Glutamatergic neuron (in vitro differentiated cells): Measurements from ENCODE around the gene HOXB9. TPM values are rescaled to one million over a fixed set of nuclear protein-coding genes. Genes with fewer than 3 reads are reported as not detected.
A peak's percentile ranks its signal among the peaks of the same experiment; 100 is the strongest.

Source experiments
- DNase-seq: peaks from one replicate; pipeline ENCODE4 v3.0.0; 2022
- H3K27ac Mint-ChIP-seq: one replicate; pipeline ENCODE4 v1.8.0; 2020; ENCODE audit warnings: mild to moderate bottlenecking, mixed read lengths, inconsistent platforms; ENCODE audit not compliant: unreplicated experiment
- H3K27me3 Mint-ChIP-seq: one replicate; pipeline ENCODE4 v1.8.0; 2020; ENCODE audit warnings: mild to moderate bottlenecking, moderate library complexity, mixed read lengths, inconsistent platforms; ENCODE audit not compliant: unreplicated experiment
- H3K36me3 Mint-ChIP-seq: one replicate; pipeline ENCODE4 v1.8.0; 2020; ENCODE audit warnings: mild to moderate bottlenecking, mixed read lengths, inconsistent platforms; ENCODE audit not compliant: unreplicated experiment
- H3K4me1 Mint-ChIP-seq: one replicate; pipeline ENCODE4 v1.8.0; 2020; ENCODE audit warnings: mild to moderate bottlenecking, low read depth, mixed read lengths, inconsistent platforms; ENCODE audit not compliant: unreplicated experiment
- H3K4me3 Mint-ChIP-seq: one replicate; pipeline ENCODE4 v1.8.0; 2020; ENCODE audit warnings: mild to moderate bottlenecking, mixed read lengths, inconsistent platforms; ENCODE audit not compliant: unreplicated experiment
- H3K9me3 Mint-ChIP-seq: one replicate; pipeline ENCODE4 v1.8.0; 2020; ENCODE audit warnings: mild to moderate bottlenecking, moderate library complexity, mixed read lengths, inconsistent platforms; ENCODE audit not compliant: unreplicated experiment
- CTCF ChIP-seq: fragments of 200-600 bp; sonication (generic); IDR thresholded peaks from one replicate; pipeline ENCODE4 v1.5.0; 2021; ENCODE audit not compliant: partially characterized antibody, unreplicated experiment
- total RNA-seq: library from RNA; stranded (reverse); fragmentation: NEBNext Ultra II Directional; extraction: Animal tissue kit (Norgen Biotek cat#: 25700); gene quantifications from one replicate; pipeline ENCODE4 v1.2.1, GENCODE V29; 2021; ENCODE audit not compliant: unreplicated experiment

The HOXB9 gene
- total RNA-seq, 1 donor from 2014 or later: not detected

- Mint-ChIP-seq H3K9me3 (peaks cover 16% of the 10 kb centered on the region), H3K36me3 (no peaks in the 10 kb centered on the region), H3K4me1 (peaks cover 3% of the 10 kb centered on the region), H3K27me3 (peaks cover 55% of the 10 kb centered on the region), H3K27ac (no peak overlapping the region), H3K4me3 (peak overlapping the region; percentile 68)
- no peak for DNase-seq
- TF ChIP-seq CTCF: no peak
Observed at GRCh38 chr17:48619826-48620449, 6.2 kb downstream of the HOXB9 start.

GRCh38 chr17:48618256-48618896 lies 7.8 kb downstream of the HOXB9 start:
- H3K4me3 Mint-ChIP-seq: peak overlapping the region; percentile 65
- H3K27me3 Mint-ChIP-seq: peaks cover 58% of the 10 kb centered on the region
- peak; percentile 97 for TF ChIP-seq CTCF
- peaks cover 4% of the 10 kb centered on the region for H3K4me1 Mint-ChIP-seq
- peaks cover 14% of the 10 kb centered on the region for H3K9me3 Mint-ChIP-seq
- H3K27ac Mint-ChIP-seq: no peak overlapping the region
- H3K36me3 Mint-ChIP-seq: no peaks in the 10 kb centered on the region
- DNase-seq: peak; percentile 88

- Mint-ChIP-seq H3K27ac (no peak overlapping the region), H3K4me3 (no peak overlapping the region), H3K36me3 (no peaks in the 10 kb centered on the region), H3K9me3 (peaks cover 12% of the 10 kb centered on the region), H3K4me1 (peaks cover 6% of the 10 kb centered on the region), H3K27me3 (peaks cover 59% of the 10 kb centered on the region)
- no peak for TF ChIP-seq CTCF
- no peak for DNase-seq
Observed at GRCh38 chr17:48617471-48618255, 8.5 kb downstream of the HOXB9 start.

GRCh38 chr17:48616717-48617470 lies 9.3 kb downstream of the HOXB9 start:
- no peak overlapping the region for H3K27ac Mint-ChIP-seq
- peaks cover 12% of the 10 kb centered on the region for H3K9me3 Mint-ChIP-seq
- H3K4me1 Mint-ChIP-seq: peaks cover 6% of the 10 kb centered on the region
- peaks cover 58% of the 10 kb centered on the region for H3K27me3 Mint-ChIP-seq
- no peak for DNase-seq
- H3K36me3 Mint-ChIP-seq: no peaks in the 10 kb centered on the region
- H3K4me3 Mint-ChIP-seq: no peak overlapping the region
- TF ChIP-seq CTCF: no peak
